Mucosa of gallbladder (tissue), 1 donor: ENCODE results near the gene FHL5. TPM values are rescaled to one million over a fixed set of nuclear protein-coding genes. Genes with fewer than 3 reads are reported as not detected.
"Not testable (repeated sequence)": the region's sequence is repeated elsewhere in the genome, so short reads cannot be mapped to it uniquely, and the experiment has no call there.

ENCODE experiments used
- DNase-seq: peaks from one replicate; pipeline ENCODE4 v3.0.0-alpha.2; 2020; ENCODE audit warnings: low spot score
- total RNA-seq: library from RNA; stranded (reverse); gene quantifications from one replicate; pipeline ENCODE4 v1.2.1, GENCODE V29; 2021
- donor health status: DM: no; HTN: no; CAD: no.

Gene FHL5, protein sequence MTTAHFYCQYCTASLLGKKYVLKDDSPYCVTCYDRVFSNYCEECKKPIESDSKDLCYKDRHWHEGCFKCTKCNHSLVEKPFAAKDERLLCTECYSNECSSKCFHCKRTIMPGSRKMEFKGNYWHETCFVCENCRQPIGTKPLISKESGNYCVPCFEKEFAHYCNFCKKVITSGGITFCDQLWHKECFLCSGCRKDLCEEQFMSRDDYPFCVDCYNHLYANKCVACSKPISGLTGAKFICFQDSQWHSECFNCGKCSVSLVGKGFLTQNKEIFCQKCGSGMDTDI
- total RNA-seq: 4.3 TPM

- no peak for DNase-seq
These were observed at the start of gene FHL5 for GRCh38 chr6:96562886-96563285. Gene FHL5, plus strand, starts transcription at chr6:96563128. Its CDS starts 40,486 bp downstream, at chr6:96603614.

GRCh38 chr6:96520171-96521115 lies 42.5 kb upstream of the FHL5 start:
- DNase-seq: peak; percentile 32

DNA sequence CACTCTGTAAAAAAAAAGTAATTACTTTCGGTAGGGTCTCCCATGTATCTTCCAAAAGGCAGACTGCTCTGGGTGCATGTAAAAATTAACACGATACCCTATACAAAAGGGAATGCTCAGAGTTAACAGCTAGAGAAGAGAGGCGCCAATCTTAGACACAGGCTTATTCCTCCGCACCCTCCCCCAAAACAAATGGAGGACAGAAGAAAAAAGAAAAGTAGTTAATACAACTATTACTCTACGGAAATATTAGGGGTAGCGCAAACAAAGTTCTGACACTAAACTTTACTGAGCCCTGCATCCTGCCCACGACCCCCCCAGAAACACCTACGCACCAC lies 41.7 kb upstream of the FHL5 start:
- no peak for DNase-seq

- DNase-seq: peak; percentile 95
These were observed 41.1 kb upstream of the FHL5 start, which contains the start of gene UFL1 for GRCh38 chr6:96521644-96522464. Gene UFL1, plus strand, starts transcription at chr6:96521806. Its CDS starts 68 bp downstream, at chr6:96521874.

- DNase-seq: no peak
These were observed 40.4 kb upstream of the FHL5 start for GRCh38 chr6:96522465-96523009.

DNA sequence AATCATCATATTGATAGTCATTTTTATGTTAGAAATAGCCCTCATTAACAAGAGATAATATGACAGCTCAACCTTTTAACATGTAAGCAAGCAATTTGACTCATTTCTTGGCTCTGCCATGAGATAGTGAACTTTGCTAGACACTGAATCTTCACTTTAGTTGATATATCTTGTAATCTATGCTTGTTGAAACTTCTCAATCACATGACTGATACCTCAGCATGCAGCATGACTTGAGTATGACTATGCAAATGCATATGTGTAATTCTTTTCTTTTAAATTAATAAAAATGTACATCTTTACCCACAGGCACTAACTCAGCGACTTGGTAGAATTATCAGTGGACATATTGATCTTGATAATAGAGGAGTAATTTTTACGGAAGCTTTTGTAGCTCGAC lies 34.7 kb upstream of the FHL5 start:
- DNase-seq: no peak

- DNase-seq: no peak
These were observed 30.5 kb upstream of the FHL5 start for GRCh38 chr6:96532399-96532798.

- DNase-seq: no peak
These were observed 25.2 kb upstream of the FHL5 start for GRCh38 chr6:96537726-96538125.

- no peak for DNase-seq
These were observed 20.2 kb upstream of the FHL5 start for GRCh38 chr6:96542702-96543101.

DNA sequence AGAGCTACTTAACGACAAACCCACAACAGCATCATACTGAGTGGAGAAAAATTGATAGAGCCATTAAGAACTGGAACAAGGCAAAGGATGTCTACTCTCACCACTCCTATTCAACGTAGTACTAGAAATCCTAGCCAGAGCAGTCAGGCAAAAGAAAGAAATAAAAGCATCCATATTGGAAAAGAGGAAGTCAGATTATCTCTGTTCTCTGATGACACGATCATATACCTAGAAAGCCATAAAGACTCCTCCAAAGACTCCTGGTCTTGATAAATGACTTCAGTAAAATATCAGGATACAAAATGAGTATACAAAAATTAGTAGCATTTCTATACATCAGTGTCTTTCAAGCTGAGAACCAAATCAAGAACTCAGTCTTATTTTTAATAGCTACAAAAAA lies 17.0 kb upstream of the FHL5 start:
- no peak for DNase-seq

DNA sequence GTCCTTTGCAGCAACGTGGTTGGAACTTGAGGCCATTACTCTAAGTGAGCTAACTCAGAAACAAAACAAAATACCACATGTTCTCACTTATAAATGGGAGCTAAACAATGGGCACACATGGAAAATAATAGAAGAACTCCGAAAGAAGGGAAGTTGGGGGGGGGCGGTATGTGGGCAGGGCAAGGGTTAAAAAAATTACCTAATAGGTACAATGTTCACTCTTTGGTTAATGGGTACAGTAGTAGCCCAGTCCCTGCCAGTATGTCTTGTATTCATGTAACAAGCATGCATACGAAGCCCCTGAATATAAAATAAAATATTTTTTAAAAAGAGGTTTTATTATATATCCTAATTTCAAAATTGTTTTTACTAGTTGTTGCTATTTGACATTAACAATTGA lies 15.3 kb upstream of the FHL5 start:
- no peak for DNase-seq

DNA sequence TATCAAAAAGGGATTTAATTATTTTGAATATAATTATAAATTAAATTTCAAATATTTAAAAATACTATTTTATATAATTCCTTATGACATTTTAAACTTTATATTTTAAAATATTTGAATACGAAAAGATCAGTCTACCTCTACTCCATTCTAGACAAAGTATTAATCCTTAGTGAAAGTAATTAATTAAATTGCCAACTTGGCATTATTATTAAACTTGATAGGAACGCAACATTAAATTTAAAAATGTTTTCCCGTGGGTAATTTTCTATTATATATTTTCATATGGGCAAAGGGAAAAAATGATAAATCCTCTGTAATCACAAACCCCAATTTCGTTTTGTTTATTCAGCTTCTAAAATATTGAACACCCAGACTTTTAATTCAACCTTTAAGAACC lies 8.4 kb upstream of the FHL5 start:
- no peak for DNase-seq

- DNase-seq: not testable (repeated sequence)
These were observed 3.2 kb upstream of the FHL5 start for GRCh38 chr6:96559740-96560139.

DNA sequence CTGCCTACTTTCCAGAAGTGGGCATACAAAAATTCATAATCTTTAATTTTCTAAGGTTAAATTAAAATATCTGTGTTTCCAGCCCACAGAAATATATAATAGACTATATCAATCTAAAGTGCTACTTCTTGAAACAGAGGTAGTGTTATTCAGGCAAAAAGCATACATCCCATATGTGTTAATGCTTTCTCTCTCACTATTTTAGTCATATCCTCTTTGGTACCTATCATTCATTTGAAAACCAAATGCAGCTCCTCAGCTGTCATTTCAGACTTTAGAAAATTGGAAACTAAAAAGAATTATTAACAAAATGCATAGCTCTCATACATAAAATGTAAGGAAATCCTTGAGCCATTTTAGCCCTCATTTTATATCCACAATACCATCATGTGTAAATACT lies 925 bp downstream of the FHL5 start:
- DNase-seq: no peak

DNA sequence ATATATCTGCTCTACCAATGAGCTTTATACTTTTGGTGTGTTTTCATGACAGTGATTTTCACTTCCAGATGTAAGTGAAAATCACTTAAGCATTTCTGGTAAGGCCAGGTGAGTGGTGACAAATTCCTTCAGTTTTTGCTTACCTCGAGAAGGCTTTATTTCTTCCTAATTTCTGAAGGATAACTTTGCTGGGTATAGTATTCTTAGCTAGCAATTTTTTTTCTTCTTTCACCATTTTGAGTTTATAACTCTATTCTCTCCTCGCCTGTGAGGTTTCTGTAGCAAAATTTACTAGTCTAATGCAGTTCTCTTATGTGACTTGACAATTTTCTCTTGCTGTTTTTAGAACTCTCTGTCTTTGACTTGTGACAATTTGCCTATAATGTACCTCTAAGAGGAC lies 7.1 kb downstream of the FHL5 start:
- no peak for DNase-seq

GRCh38 chr6:96571551-96571950 lies 8.6 kb downstream of the FHL5 start:
- DNase-seq: no peak

DNA sequence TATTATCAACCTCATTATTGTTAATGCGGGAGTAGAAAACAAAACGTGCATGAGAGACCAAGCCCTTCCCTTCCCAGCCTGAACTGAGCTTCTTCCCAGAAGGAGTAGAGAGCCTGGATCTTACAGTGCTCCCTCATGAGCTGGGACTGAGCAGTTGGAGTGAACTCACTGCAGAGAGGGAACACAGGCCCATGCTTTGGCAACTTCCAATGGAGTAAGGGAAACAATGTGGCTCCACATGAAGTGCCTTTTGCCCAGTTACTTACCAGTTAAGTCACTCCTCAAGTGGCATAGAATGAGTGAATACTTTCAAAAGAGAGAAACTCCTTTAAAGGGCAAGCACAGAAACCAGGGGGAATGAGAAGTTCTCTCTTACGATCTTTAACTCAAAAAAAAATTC lies 12.4 kb downstream of the FHL5 start:
- DNase-seq: no peak

DNA sequence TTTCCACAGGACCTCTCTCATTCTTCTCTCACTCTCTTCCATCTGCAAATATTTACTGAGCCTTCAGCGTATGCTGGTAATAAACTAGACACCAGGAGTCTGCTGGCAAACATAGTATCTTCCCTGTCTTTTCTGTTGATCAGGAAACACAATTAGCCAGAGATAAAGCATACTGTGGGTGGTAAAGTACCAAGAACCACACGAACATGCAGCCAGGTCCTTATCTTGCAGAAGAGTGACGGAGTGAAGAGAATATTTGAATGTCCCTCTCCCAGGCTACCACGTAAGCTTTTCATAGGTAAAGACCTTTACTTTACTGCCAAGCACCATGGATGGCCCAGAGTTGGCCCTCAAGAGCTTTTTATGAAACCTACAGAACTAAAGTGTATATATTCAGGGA lies 13.3 kb downstream of the FHL5 start:
- DNase-seq: no peak

DNA sequence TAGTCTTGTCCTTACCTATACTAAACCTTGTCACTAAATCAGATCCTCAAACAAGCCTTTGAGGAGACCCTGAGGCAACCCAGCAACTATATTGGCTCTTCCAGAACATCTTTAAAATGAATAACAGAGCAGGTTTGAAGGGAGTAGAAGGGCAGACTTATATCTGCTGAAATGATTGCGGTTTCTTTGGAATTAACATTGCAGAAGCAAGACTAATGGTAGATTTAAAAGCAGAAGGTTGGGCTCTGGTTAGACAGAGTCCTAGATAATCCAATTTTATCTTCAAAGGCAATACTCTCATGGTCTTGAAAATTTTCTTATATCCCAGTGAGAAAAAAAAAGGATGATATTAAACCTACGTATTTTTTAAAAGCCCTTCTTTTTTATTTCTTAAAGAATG lies 19.1 kb downstream of the FHL5 start:
- no peak for DNase-seq

GRCh38 chr6:96582436-96582835 lies 19.5 kb downstream of the FHL5 start:
- DNase-seq: no peak

GRCh38 chr6:96604420-96604819 lies 41.5 kb downstream of the FHL5 start:
- DNase-seq: no peak

DNA sequence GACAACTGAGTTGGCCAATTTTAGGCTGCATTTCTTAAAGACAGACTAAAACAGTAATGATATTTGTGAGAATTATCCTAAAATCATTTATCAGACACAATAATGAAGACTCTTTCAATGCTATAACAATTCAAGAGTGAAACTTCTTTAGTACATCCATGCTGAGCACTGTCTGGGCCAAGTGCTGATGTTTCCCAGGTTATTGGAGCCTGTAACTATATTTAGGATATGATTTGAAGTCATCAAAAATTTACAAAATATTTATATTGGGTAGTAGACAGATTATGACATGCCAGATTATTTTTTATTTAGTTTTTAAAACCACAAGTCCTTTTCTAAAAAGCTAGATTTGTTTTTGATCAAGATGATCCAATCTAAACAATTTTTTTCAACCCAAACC lies 45.1 kb downstream of the FHL5 start:
- no peak for DNase-seq
